AML-193 (cell line): ENCODE data around the gene HNRNPUL2.

ENCODE experiments used
- DNase-seq, 2 experiments: peaks; one replicate each; lab custom pipeline; 2025; lab: John Stamatoyannopoulos, UW

Gene HNRNPUL2

DNA sequence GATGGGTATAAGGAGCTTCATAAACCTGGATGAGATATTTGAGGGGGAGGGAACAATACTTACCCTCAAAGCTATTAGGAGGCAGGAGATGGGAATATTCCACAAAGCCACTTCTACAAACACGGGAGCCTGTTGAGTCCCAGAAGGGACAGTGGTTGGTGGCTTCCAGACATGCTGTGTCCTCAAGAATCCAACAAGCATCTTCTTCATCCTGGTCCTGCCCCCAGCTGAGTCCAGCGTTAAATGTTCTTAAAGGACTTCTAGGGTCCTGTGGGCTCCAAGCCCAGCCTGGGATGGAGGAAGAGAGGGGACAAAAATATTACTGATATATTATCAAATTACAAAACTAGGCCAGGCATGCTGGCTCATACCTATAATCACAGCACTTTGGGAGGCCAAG, 59.8 kb downstream of the HNRNPUL2 start:
- no peak for DNase-seq

DNA sequence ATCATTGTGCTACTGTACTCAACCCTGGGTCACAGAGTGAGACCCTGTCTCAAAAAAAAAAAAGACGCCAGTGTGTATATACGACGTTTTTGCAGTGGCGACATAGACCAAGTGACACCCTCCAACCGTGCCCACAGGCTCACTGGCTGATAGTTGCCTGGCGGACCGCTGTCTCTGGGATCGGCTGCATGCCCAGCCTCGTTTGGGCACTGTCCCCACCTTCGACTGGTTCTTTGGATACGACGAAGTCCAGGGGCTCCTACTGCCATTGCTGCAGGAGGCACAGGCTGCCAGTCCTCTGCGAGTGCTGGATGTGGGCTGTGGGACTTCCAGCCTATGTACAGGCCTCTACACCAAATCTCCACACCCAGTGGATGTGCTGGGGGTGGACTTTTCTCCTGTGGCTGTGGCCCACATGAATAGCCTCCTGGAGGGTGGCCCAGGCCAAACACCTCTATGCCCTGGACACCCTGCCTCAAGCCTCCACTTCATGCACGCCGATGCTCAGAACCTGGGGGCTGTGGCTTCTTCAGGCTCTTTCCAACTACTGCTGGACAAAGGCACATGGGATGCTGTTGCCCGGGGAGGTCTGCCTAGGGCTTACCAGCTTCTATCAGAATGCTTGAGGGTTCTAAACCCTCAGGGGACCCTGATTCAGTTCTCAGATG, 60.9 kb downstream of the HNRNPUL2 start:
- no peak for DNase-seq

DNA sequence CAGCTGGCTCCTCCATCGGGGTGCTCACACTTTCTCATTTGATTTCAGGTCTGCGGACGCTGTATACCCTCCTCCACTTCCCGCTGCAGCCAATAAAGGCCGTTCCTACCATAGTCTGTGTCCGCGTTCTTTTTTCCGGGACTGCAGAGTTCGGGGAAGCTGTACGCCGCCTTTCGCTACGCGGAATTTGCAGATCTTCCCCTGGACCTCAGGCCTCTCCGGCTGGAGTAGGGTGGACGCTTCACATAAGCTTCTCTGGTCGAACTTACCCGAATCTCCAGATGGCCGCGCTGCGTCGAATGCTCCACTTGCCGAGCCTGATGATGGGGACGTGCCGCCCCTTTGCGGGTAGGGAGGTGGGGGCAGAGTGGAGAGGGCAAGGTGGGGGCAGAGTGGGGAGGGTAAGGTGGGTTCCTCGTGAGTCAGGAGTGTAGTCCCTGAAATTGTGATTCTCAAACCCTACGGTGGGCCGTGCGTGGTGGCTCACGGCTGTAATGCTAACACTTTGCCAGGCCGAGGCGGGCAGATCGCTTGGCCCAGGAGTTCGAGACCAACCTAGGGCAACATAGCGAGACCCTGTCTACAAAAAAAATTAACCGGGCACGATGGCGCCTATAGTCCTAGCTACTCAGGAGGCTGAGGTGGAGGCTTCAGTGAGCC, 61.5 kb downstream of the HNRNPUL2 start:
- DNase-seq, result peak; percentile 35 to 66

DNA sequence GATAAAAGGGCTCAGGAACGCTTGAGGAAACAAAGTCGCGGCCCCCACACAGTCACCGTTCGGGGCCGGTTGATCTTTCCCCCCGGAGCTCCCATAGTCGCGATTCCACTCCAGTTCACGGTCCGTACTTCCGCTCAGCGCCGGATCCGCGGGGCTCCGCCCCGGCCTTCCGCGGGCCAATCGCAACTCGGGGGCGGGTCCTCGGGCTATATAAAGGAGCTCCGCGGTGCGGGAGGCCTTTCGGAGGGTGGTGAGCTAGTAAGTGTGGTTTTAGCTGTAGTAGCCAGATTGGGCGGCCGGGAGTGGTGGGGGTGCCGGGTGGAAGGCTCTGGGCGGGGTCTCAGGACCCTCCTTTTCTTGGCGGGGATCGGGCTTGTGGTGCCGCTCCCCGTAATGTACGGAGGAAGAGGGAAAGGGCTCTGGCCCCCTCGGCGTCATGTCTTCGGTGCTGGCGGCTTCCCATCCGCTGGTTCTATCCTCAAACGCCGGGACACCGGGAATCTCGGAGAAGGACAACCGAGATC, 62.1 kb downstream of the HNRNPUL2 start, which contains the start of the genes C11orf98 and CSKMT:
C11orf98 (minus strand) TSS at position 136 of the 524 bp plus-strand sequence; CDS start at position 95, 41 bp downstream.
CSKMT (plus strand) TSS at position 238 of the 524 bp plus-strand sequence. CDS start 568 bp downstream, outside the sequence.
- peak; percentile 84 to 85 for DNase-seq

DNA sequence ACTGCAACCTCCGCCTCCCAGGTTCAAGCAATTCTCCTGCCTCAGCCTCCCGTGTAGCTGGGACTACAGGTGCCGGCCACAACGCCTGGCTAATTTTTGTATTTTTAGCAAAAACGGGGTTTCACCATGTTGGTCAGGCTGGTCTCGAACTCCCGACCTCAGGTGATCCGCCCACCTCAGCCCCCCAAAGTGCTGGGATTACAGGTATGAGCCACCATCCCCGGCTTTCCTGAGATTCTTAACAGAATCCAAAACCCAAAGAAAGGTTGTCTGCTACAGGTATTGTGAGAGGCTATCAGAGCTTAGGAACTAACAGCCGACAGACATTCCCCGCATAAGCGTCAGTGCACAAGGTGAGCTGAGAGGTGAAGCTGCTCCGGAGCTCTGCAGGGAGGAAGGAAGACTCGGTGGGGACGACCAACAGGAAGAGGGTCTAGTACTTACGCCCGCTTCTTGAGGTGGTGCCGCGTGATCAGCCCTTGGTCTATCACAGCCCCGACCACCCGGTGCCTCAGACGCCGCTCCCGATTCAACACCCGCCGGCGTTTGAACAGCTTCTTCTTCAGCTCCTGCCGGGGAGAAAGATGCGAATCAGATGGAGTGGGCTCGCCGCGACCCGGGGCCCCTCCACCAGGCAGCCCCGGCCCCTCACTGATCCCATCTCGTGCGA, 62.7 kb downstream of the HNRNPUL2 start:
- peak; percentile 52 to 58 for DNase-seq
